Coronary artery (tissue), 2 donors: ENCODE data around the gene PUS10.

Source experiments
- DNase-seq: peaks from one replicate; pipeline ENCODE4 v3.0.0-alpha.2; 2017; ENCODE audit warnings: low spot score
- H3K27ac ChIP-seq, 2 donors: fragments of 200-600 bp; sonication (generic); one replicate each; pipeline ENCODE4 v1.5.1; 2016 to 2019
- H3K4me3 ChIP-seq: fragments of 200-600 bp; sonication (generic); 2 replicates; pipeline ENCODE4 v1.5.1; 2016; ENCODE audit warnings: mild to moderate bottlenecking, moderate library complexity
- TF ChIP-seq, protein P1 (sequence below): fragments of 200-600 bp; sonication (generic); IDR thresholded peaks from one replicate; pipeline ENCODE4 v1.5.1; 2019; ENCODE audit warnings: antibody characterized with exemption

PUS10 gene

DNA sequence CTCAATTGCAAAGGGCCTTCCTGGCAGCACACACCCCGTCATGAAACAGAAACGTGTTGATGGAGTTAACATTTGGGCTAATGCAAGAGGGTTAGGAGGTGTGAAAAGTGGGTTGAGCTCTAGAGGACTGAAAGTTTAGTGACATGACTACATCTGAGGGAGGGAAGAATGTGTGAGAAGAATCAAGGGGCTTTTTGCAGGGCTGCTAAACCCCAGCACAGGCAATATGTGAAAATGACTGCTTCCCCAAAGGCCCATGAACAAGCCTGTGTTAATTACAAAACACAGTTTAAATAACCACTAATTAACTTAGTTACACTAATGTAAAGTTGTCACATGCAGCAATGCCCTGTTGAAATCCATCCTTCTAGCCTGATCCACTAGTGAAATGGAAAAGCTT is 63.9 kb downstream of the PUS10 start:
- no peak for DNase-seq
- TF ChIP-seq, protein P1, sequence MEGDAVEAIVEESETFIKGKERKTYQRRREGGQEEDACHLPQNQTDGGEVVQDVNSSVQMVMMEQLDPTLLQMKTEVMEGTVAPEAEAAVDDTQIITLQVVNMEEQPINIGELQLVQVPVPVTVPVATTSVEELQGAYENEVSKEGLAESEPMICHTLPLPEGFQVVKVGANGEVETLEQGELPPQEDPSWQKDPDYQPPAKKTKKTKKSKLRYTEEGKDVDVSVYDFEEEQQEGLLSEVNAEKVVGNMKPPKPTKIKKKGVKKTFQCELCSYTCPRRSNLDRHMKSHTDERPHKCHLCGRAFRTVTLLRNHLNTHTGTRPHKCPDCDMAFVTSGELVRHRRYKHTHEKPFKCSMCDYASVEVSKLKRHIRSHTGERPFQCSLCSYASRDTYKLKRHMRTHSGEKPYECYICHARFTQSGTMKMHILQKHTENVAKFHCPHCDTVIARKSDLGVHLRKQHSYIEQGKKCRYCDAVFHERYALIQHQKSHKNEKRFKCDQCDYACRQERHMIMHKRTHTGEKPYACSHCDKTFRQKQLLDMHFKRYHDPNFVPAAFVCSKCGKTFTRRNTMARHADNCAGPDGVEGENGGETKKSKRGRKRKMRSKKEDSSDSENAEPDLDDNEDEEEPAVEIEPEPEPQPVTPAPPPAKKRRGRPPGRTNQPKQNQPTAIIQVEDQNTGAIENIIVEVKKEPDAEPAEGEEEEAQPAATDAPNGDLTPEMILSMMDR: no peak
- Histone ChIP-seq H3K27ac (no peak overlapping the region), H3K4me3 (no peak overlapping the region)

DNA sequence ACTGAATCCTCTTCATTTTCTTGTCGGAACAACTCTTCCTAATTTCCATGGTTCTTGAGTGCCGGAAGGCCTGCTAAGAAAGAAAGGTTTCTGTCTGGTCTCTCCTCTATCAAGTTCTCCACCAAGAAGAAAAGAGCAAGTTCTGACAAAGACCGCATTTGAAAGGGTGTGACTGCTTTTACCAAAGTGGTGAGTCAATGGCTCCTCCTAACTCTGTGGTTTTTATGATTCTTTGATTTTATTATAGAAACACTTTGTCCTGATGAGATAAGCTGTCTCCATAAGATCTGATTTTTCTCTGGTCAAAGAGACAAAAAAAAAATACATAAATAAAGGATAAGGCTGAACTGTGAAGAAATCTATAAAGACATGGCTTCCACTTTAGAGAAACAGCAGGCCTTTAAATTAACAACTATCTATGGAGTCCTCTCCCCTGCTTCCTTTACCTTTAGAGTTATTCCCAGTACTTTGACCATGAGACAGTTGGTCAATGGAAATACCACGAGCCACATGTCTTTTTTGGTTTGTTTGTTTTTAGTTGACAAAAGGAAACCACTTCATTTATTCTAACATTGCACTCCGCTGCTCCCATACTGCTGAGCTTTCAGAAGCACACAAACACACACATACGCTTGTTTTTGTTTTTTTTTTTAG is 69.0 kb downstream of the PUS10 start:
- Histone ChIP-seq H3K27ac (no peak overlapping the region), H3K4me3 (no peak overlapping the region)
- DNase-seq: no peak
- TF ChIP-seq, protein P1: no peak

DNA sequence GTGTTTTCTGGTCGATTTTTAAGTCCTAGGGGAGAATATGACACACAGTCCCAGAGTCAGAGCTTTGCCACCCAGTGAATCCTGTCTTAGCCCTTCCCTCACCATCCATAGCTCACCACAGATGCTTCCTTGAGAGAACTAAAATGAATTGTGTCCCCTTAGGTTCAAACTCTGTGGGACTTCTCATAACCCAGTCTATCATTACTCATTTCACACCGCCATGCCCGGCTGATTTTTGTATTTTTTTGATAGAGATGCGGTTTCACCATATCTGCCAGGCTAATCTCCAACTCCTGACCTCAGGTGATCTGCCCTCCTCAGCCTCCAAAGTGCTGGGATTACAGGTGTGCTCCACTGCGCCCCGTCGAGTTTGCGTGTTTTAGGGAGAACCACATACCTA is 69.9 kb downstream of the PUS10 start:
- no peak for DNase-seq
- no peak overlapping the region for H3K27ac ChIP-seq
- TF ChIP-seq, protein P1: no peak
- no peak overlapping the region for H3K4me3 ChIP-seq

DNA sequence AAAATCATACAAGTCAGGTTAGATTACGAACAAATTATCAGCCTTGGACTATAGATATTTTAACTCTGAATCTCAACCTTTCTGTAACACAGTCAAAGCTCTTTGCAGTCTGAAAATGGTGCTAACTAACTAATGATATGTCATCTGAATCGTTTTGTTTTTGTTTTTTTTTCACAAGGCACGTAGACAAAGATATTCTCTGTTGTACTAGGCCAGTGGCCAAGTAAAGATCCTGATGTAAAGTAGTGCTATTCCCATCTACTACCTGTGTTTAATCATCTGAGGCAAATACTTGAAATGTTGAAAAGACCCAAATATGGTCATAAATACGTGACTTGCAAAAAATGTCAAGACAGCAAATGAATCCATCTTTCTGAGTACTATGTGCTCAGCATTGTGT is 71.0 kb downstream of the PUS10 start:
- H3K27ac ChIP-seq: no peak overlapping the region
- H3K4me3 ChIP-seq: no peak overlapping the region
- no peak for DNase-seq
- TF ChIP-seq, protein P1: no peak

DNA sequence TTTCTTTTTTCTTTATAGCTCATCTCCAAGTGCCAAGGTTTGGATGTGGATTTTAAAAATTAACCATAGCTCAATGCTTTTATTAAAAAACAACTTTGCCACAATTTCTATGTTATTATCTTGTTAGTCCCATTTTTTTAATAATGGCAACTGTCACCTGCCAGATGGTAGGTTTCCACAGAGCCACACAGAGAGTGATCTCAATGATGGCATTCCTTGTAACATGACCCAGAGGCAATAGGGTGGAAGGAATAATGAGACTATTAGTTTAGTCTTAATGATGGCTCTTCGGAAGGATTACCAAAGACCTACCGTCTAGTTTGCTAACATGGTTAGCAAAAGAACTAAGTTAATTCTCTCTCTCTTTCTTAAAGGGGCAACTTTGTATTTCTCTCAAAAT is 72.7 kb downstream of the PUS10 start:
- TF ChIP-seq, protein P1: no peak
- no peak for DNase-seq
- Histone ChIP-seq H3K4me3 (no peak overlapping the region), H3K27ac (no peak overlapping the region)

DNA sequence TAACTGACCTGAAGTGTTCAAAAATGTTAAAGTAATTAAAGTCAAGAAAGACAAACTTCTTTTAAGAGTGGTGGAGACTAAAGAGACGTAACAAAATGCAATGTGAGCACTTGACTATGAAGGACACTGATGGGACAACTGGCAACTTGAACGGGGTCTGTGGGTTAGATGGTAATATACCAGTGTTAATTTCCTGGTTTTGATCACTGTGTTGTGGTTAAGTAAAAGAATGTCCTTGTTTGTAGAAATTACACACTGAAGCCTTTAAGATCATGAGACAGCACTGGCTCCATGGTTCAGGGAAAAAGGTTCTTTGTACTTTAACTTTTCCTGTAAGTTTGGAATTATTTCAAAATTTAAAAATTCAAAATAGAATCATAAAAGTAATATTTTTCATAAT is 78.4 kb downstream of the PUS10 start:
- TF ChIP-seq, protein P1: no peak
- Histone ChIP-seq H3K4me3 (no peak overlapping the region), H3K27ac (no peak overlapping the region)
- no peak for DNase-seq

DNA sequence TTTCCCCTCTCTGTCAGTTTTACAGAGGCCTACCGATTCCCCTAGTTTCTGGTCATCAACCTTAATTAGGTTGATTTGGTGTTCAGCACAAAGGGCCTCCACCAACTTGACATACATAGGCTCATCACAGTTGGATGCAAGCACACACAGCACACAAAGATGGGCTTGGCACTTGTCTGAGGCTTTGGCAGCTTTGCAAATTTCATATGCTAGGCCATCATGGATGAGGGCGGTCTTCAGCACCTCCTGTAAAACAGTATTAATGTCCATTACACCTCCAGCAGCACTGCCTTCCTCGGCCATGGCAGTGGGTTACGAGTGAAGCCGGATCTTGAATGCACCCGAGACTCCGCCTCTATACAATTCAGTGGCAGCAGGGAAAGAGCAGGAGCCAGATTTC is 79.8 kb downstream of the PUS10 start:
- H3K27ac ChIP-seq: no peak overlapping the region
- TF ChIP-seq, protein P1: no peak
- no peak for DNase-seq
- H3K4me3 ChIP-seq: no peak overlapping the region
